HG03159 (cell line): Measurements from ENCODE around the gene ZNF827.

Experiments used
- ATAC-seq: cut with Tn5 transposase; IDR thresholded peaks from one replicate; pipeline ENCODE4 v1.9.1; 2021; ENCODE audit warnings: mild to moderate bottlenecking, moderate library complexity; ENCODE audit not compliant: unreplicated experiment

ZNF827 gene

DNA sequence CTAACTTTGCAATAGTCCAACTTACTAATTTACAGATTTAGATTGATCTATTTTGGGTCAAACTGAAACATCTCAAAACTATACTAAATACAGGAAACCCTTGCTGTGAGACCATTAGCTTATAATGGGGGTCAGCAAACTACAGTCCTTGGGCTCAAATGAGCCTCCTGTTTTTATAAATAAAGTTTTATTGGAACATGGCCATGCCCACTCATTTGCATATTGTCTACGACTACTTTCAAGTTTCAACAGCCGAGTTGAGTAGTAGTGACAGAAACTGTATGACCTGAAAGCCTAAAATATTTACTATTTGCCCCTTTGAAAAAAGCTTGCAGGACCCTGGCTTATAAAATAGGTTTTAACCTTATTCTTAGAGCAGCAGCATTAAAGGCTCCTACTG is 166.3 kb downstream of the ZNF827 start:
- no peak for ATAC-seq

DNA sequence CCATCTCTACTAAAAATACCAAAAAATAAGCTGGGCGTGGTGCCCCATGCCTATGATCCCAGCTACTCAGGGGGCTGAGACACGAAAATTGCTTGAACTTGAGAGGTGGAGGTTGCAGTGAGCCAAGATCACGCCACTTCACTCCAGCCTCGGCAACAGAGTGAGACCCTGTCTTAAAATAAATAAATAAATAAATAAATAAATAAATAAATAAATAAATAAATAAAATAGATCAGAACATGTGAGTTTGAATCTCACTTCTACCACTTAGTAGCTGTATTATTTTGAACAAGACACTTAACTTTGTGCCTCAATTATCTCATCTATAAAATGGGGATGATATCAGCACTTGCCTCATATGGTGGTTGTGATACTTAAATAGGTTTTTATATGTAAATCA is 168.5 kb downstream of the ZNF827 start:
- ATAC-seq, result no peak

DNA sequence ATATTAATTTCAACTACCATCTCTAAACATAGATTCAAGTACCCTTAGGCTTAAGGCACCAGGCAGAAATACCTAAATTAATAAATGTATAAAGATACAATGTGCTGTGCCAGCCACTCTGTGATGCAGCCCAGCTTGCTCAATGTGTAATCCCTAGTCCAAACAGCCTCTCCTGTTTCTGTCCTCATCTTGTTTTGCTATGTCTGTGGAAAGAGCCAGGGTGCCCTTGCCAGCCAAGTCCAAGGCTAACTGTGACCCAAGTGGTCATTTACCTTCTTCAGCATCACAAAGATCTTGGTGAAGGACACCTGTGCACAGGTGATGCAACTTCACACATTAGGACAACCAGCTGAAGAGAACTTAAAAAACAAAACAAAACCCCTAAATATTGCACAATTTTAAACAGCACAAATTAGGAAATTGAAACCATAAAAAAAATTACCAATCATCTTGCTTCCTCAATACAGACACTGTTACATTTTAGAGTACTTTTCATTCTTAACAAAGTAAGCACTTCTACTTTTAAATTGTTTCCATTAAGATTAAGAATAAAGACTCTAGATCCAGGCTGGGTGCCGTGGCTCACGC is 169.1 kb downstream of the ZNF827 start:
- no peak for ATAC-seq

DNA sequence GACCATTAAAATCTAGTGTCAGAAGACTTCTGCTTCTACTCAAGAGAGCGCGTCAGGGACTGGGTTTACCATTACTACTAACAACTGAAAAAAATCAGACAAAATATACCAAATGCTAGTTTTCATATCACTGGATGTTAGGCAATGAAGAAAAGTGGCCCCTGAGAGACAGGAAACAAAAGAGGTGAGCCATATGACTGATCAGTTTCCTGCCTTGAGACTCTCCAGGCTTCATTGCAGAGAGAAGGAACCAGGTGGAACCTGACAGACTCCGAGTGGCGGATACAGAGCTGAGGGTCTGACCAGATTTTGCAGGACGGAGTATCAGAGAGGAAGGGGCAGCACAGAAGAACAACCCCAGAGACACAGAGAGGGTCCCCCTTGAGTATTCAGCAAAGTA is 172.3 kb downstream of the ZNF827 start:
- no peak for ATAC-seq

DNA sequence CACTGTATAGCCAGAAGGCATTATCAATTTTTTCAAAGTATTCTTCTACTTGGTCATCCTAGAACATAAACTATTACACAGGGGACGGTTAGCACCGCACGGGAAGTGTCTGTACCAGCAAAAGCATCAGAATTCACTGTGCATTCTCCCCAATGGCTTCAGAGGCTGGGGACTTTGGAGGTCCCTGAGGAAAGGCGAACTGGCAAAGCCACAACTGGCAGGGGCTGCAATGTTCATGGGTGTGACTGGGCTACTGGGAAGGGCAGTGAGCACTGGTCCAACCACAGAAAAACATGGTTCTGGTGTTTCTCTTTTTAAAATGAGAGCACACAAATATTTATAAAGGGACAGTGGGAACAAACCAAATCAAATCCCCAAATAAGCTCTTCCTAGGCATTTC is 175.2 kb downstream of the ZNF827 start:
- ATAC-seq, result no peak

DNA sequence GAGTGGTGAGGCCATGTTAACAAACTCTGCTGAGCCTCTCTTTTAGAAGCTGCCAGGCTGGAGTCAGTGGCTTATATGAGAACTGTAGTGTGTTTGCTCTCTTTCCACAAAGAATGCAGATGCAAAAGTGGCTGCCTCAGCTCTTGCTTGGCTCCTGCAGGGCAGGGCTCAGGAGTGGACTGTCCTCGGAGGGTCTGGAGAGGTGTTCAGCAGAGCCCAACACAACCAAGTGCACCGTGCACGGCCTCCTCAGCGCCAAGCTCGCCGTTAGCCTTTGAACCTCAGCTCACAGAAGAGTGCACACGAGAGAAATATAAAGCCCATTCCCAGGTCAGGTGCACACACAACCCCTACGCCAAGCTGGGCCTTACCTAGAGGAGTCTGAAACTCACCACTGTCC is 175.9 kb downstream of the ZNF827 start:
- ATAC-seq, result no peak

DNA sequence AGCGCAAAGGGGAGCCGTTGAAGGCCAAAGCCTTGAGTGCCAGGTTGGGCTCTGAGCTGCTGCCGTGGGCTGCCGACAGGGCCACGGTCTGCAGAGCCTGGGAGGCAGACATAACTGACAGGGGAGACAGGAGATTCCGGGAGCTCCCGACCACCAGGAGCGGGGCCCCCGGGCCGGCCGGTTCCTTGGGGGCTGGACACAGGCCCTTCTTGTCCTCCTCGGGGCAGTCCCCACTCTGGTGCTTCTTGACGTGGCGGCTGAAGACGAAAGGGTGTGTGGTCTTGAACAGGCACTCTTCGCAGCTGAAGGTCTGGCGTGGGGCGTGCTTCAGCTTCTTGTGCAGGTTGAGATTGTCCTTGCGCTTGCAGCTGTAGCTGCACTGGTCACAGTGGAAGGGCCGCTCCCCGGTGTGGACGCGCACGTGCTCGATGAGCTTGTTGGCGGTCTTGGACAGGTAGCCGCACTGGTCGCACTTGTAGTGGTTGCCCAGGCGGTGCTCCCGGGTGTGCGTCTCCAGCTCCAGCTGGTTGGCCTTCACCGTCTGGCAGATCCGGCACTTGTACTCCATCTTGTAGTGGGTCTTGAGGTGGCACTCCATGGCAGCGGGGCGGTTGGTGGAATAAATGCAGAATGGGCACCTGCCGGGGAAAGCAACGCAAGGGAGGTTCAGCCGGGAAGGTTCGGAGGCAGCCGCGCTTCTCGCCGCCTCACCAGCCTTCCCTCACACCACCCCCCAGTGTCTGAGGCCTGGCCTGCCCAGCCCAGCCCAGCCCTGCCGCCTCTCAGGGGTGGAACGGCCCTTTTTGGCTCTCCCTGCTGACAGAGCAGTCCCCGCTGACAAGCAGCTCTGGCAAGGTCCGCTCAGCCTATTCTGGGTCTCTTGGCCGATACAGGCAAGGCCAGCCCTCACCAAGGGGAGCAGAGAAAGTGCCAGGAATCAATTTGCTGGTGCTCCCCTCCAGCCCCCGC is 177.4 kb downstream of the ZNF827 start:
- ATAC-seq, result no peak

DNA sequence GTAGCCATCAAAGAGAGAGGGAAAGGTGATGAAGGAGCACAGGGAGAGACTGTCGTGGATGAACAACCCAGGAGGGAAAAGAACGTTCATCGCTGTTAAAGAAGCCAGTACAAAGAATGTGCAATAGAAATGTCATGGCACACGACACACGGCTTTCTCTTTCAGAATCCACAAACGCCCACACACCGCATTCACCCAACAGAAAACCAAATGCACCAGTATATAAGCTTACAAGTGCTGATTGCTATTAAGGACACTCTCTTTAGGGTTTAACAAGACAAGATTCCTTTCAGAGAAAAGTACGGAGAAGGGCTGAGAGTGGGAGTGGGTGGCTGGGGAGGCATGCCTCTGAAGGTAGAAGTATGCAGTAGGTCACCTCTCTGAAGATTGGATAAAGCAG is 178.4 kb downstream of the ZNF827 start:
- ATAC-seq, result no peak

DNA sequence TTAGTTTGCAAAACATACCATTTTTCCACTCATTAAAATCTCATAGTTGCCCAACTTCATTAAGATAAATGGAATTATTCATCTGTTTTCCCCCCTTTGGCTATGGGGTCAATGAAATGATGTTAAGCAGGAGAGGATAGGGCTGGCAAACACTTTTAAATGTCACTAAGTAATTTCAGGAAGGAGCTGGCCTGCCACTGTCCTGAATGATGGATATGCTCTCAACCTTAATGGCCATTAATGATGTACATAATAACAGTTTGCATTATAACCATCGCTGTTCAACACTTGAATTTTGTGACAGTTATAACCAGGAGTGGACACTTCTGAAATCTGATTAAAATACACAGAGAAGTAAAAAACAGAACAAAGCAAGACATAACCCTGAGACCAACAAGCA is 181.4 kb downstream of the ZNF827 start:
- ATAC-seq, result no peak

DNA sequence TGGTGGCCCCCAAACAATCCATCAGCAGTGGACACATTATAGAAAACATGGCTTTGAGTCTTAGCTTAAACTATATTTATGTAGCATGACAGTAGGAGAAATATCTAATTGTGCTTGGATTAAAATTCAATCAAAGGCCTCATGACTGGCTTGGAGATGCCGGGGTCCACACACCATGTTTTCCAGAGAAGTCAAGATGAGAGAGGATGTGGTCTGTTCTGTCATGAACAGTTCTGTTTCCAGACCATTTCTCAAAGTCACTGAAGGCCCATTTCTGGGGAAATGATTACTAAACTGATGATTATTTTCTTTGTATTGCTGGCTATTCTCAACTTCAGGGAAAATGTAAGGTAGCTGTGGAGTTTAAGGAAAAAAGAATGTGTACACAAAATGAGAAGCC is 182.4 kb downstream of the ZNF827 start:
- no peak for ATAC-seq

DNA sequence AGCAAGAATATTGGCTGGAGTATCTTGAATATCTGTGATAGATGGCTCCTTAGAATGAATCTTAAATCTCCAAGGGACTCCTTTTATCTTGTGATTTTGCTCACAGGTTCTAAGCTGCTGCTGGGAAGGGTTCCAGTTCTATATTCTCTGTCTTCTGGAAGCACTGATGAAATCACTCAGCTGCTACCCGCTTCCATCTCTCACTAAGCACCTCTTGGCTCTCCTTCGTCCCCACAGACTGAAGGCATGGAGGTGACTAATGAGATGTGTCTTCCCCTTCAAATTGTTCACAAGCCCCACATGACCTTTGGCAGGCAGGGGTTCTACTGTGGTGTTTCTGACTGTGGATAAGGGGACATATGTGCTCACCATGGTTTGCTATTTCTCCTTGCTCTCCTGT is 182.8 kb downstream of the ZNF827 start:
- no peak for ATAC-seq

DNA sequence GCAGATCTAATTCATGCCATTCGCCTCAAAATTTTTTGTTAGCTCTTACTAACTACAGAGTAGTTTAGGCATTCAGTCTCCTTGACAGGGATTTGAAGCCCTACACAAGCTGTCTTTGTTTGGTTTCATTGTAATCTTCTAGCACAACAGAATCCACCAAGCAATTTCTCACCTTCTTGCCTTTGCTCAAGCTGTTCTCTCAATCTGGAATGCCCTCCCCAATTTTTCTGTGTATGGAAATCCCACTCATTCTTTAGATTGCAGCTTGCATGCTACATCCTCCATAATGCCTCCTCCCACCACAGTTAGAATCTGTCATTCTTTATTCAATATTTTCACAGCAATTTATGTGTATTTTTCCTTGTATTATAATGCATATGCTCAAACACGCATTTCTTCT is 195.0 kb downstream of the ZNF827 start:
- ATAC-seq, result no peak

DNA sequence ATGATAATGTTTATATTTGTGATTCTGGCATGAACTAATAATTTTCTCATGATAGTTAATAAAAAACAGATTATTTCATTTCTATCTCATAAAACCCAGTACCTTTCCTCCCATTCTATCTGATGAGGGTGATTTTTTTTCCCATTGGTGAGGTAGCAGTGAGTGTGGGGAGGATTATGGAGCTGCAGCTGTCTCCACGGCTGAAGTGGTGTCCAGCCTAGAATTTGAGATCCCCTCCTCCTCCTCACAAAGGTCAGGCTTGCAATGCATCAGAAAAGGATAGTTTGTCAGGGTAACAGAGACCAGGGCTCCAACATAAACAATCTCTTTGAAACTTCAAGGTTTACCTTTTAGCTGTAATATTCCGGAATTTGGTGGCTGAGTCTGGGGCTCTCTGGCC is 197.8 kb downstream of the ZNF827 start:
- ATAC-seq, result no peak

DNA sequence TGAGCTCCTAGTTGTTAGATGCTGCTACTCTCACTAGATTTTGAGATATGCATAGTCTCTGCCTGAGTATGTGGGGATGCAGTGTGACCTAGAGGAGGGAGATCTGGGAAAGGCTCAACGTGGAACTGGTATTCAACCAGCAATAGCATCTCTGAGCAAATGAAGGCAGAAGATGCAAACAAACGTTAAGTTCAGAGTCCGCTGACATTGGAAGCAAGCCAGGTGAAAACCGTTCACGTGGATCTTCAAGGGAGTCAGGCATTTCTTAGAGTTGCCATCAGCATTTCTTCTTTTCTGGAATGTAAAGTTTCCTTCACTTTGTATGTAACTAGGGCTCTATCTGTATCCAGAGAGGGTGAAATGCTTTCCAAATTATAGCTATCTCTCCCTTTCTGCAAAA is 198.8 kb downstream of the ZNF827 start:
- no peak for ATAC-seq

DNA sequence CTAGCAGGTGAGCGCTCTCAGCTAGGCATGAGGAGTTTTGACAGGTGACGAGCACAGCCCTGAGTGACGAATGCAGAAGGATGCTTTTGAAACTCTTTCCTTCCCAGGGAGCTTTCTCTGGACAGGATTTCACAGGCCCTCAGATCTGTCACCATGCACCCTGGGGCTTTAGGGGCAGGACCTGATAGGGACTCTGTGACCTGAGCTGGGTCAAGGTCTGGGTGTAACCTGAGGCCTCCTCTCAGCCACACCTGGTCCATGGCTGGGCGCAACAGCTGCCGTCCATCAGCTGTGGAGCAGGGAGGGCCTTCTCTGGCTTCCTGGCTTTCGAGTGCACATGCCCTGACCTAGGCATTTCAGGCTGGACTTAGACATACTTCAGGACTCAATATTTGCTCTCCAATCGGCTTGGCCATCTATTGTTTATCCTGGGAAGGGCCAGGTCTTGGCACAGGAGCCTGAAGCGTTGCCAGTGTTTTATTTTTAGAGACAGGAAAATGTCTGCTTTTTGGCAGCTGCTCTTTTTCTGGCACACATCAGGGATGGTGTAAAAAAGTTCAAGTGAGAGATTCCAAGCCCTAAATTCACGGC is 202.3 kb downstream of the ZNF827 start:
- ATAC-seq, result no peak

DNA sequence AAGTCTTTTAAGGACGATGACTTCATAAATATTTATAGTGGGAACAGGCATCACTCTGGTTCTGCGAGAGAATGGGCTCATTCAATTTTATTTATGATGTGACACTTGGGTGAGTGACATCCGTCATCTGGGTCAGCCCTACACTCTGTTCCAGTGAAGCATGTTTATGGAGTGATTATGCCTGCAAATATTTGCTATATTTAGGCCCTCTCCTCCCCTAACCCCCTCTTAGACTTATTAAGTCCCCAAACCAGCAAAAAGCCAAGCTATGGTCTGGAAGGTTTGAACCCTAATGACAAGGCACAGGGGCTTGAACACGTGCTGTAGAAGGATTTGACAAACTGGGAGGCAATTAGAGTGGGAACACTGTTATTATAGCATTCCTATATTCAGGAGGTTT is 202.8 kb downstream of the ZNF827 start:
- no peak for ATAC-seq

DNA sequence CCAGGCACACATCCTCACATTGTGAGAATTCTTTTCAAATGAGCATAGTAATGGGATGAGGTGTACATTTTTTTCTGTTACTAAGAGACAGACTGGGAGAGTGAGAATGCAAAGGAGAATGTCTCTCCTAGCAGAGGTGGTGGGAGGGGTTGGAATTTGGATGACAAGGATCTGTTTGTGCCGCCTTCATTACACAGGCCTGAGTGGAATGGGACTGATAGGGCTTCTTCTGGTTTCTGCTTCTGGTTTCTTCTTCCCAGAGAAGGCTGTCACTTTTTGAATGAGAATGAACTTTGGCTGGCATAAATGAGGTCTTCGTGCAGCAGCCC is 203.3 kb downstream of the ZNF827 start:
- ATAC-seq, result no peak

DNA sequence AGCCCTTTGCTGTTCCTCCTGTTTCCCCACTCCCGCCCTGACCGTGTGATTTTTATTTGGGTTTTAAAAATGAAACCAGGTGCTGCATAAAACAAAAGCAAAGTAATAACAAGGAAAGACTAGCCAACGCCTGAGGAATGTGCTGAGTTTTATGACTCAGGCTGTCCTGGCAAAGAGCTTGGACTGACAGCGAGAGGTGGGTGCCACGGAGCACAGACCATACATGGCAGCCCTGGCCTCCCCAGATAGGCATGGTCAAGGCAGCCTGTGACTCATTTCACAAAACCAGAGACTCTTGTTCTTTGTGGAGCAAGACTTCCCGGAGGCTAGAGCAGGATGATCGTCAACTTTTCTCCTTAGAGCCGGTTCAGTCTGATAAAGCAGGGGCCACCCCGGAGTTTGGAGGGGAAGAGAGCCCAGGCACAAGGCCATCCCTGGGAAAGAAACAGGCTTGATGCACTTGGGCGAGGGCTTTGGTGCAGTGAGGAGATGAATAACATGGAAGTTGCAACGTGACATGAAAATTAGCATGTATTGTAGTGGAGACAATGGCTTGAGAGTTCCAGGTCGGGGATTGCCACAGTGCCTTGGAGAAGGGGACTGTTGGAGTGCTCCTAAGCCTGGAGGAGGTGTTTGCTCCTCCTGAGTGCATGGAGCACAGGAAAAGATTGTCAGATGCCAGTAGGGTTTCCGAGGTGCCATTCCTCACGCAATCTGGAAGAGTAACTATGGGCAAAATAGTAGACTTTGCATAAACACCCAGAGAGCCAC is 203.9 kb downstream of the ZNF827 start:
- no peak for ATAC-seq

DNA sequence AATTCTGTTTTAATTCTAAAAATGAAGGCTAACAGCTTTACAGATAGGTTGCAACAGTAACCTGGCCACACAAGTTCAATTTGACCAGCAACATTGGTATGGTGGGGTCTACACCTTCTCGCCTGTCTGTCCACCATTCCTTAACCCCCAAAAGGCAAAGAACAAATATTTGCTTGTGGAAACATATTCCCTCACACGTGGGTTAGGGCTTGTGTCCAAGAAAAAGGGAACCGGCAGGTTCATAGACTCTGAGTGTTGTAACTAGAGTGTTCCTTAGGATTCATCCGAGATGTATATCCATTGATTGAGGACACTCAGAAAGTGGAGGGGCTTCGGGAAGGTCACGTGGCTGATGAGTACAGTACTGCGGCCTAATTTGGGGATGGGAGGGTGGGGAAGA is 204.6 kb downstream of the ZNF827 start:
- ATAC-seq, result no peak

DNA sequence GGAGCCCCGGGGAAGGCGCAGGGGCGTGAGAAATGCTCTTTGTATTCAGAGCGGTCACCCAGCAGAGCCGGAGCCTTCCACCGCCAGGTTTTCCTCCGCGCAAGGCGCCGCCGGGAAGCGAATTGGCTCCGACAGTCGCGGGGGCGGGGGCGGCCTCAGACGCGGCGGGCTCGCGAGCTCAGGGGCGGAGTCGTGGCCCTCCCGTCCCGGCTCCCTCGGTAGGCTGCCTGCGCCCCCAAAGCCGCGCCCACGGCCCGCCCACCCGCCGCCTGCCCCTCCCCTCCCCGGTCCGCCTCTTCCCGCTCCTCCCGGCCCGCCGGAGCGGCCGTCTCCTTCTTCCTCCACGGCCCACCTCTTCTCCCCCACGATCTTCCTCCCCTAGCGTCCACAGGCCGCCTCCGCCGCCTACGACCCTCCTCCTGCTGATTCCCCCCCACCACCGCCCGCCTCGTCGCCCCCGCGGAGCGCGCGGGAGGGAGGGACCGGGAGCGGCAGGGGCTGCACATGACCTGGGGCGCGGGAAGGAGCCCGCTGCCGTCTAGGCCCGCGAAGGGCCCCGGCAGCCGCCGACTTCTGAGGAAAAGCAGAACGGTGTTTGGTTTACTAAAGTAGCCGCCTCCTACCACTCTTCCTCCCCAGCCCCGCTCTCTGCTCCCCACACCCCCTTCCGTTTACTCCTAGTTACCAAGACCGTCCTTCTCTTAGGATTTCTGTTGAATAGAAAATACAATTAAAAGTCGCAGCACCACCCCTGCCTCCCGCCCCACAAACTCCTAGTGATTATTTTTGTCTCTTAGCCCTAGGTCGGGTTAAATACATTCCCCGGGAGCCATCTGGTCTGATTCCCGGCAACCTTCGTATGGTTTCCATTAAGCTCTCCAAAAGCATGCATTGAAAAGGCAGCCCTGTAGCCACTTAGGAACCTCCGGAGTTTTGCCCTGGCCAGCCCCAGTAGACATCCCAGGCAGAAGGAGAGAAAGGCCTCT is 205.4 kb downstream of the ZNF827 start:
- peak; percentile 92 for ATAC-seq
